GM12864 (cell line): ENCODE measurements around the gene RNF26.

Source experiments
- DNase-seq: peaks from one replicate; pipeline ENCODE4 v3.0.0-alpha.2; 2011; ENCODE audit warnings: low read depth
- H3K4me3 ChIP-seq: 2 replicates; pipeline ENCODE4 v1.5.1; 2011; ENCODE audit warnings: mild to moderate bottlenecking, low read depth, low read length, control low read depth
- CTCF ChIP-seq: IDR thresholded peaks from 2 replicates; pipeline ENCODE4 v1.5.1; 2011; ENCODE audit warnings: low read depth, mild to moderate bottlenecking, moderate library complexity, low read length, control low read depth, inconsistent platforms; ENCODE audit errors: missing control alignments

Gene RNF26

GRCh38 chr11:119344291-119345010, 10.1 kb downstream of the RNF26 start:
- DNase-seq, result no peak
- no peak for TF ChIP-seq CTCF
- no peak overlapping the region for H3K4me3 ChIP-seq

- TF ChIP-seq CTCF, result no peak
- no peak for DNase-seq
- H3K4me3 ChIP-seq, result no peak overlapping the region
Measured at GRCh38 chr11:119345685-119346084, 11.4 kb downstream of the RNF26 start.

- no peak for TF ChIP-seq CTCF
- H3K4me3 ChIP-seq, result no peak within 1 kb of the TSS
- no peak for DNase-seq
Measured at GRCh38 chr11:119346605-119347004, 12.3 kb downstream of the RNF26 start, which contains the start of gene MFRP. MFRP (minus strand) TSS chr11:119346705; CDS start chr11:119346513, 192 bp downstream.

GRCh38 chr11:119347242-119347641, 12.9 kb downstream of the RNF26 start:
- TF ChIP-seq CTCF, result no peak
- no peak overlapping the region for H3K4me3 ChIP-seq
- DNase-seq, result no peak

GRCh38 chr11:119347940-119348605, 13.7 kb downstream of the RNF26 start:
- H3K4me3 ChIP-seq, result no peak overlapping the region
- no peak for DNase-seq
- no peak for TF ChIP-seq CTCF

- H3K4me3 ChIP-seq, result no peak overlapping the region
- DNase-seq, result no peak
- no peak for TF ChIP-seq CTCF
Measured at GRCh38 chr11:119350302-119350701, 16.0 kb downstream of the RNF26 start.
